GM19452 (cell line): ENCODE data around the gene MICALL1.
A peak's percentile ranks its signal among the peaks of the same experiment; 100 is the strongest.

Source experiments
- ATAC-seq: cut with Tn5 transposase; IDR thresholded peaks from one replicate; pipeline ENCODE4 v1.9.1; 2021; ENCODE audit not compliant: unreplicated experiment

The MICALL1 gene, protein sequence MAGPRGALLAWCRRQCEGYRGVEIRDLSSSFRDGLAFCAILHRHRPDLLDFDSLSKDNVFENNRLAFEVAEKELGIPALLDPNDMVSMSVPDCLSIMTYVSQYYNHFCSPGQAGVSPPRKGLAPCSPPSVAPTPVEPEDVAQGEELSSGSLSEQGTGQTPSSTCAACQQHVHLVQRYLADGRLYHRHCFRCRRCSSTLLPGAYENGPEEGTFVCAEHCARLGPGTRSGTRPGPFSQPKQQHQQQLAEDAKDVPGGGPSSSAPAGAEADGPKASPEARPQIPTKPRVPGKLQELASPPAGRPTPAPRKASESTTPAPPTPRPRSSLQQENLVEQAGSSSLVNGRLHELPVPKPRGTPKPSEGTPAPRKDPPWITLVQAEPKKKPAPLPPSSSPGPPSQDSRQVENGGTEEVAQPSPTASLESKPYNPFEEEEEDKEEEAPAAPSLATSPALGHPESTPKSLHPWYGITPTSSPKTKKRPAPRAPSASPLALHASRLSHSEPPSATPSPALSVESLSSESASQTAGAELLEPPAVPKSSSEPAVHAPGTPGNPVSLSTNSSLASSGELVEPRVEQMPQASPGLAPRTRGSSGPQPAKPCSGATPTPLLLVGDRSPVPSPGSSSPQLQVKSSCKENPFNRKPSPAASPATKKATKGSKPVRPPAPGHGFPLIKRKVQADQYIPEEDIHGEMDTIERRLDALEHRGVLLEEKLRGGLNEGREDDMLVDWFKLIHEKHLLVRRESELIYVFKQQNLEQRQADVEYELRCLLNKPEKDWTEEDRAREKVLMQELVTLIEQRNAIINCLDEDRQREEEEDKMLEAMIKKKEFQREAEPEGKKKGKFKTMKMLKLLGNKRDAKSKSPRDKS

DNA sequence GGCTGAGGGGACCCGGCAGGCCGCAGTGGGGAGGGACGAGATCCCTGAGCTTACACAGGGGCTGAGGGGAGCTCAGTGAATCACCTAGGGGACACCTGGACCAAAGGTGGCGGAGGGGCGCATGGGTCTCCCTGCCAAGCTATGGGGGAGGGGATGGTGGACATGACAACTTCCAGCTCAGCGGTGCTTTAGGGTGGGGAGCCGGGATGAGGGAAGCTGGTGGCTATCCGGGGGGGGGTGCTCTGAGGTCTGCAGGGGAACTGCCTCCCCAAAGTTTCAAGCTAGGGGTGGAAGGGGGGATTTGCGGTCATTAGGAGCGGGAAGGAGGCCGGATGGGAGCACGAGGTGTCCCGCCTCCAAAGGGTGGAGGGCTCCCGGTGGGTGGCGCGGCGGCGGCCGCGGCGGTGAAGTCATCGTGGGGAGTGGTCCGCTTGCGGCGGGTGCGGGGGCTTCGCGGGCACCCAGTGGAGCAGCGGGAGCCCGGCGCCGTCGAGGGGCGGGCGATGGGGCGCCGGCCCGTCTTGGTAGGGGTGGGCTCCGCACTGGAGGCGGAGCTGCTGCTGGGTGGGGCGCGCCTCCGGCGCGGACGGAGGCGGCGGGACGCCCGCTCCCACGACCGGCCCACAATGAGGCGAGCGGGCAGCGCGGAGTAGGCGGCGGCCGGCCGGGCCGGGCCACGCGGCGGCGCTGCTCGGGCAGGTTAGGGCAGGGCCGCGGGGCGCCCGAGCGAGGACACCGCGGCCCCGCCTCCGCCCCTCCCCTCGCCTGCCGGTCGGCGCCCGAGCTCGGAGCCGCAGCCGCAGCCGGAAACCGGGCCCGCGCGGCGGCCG, at the start of gene MICALL1:
Gene MICALL1, plus strand, starts transcription at position 764 of the 830 bp plus-strand sequence. CDS start 126 bp downstream, outside the sequence.
- peak; percentile 72 for ATAC-seq

DNA sequence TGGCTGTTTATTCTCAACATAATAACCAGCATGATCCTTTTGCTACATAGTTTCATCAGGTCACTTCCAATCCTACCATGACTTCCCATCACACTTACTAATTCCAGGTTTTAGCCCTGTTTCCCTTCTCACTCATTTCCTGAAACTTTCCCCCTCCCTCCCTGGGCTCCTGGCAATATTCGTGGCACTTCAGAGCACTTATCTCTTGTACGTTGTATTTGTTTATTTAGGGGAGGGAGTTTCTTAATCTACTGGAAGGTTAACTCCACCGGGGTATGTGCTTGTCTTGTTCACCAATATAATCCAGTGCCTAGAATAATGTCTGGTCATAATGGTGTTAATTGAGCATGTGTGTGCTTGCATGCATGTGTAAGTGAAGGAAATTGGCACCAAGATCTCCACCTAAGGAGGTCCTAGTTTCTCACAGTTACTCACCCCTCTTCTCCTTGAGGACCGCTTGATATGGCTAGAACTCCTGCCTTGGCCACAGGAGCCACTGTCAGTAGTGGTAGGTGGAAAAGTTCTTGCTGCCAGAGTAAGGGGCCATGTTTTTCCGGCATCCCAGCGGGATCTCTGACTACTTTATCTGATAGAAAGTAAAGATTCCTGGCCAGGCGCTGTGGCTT, 45.2 kb upstream of the MICALL1 start:
- no peak for ATAC-seq

DNA sequence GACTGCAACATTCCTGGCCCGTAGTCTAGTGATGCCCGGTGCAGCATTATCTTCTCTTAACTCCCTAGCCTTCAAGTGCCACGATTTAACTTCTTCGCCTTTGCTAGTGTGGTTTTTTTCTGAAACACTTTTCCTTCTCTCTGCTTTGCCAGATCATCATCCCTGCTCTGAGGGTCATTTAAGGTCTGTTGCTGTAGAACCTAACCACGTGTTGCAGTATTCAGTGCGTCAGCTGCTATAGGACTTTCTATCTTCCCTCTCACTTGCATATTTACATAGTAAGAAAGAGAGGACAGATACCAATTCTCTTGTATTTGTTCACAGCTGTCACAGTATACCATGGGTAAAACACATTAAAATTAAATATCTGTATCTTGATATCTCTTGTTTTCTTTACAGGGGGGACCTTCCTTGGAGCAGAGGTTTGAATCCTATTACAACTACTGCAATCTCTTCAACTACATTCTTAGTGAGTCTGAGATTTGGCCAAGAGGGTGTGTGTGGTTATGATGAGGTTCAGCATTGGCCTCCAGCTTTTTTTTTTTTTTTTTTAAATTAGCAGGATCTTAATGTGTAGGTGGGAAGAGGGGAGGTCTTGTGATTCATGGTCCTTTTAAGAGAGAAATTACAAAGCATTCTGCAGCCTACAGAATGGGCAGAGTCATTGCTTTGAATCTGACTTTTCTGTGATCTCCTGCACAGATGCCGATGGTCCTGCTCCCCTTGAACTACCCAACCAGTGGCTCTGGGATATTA, 43.3 kb upstream of the MICALL1 start:
- ATAC-seq = no peak

DNA sequence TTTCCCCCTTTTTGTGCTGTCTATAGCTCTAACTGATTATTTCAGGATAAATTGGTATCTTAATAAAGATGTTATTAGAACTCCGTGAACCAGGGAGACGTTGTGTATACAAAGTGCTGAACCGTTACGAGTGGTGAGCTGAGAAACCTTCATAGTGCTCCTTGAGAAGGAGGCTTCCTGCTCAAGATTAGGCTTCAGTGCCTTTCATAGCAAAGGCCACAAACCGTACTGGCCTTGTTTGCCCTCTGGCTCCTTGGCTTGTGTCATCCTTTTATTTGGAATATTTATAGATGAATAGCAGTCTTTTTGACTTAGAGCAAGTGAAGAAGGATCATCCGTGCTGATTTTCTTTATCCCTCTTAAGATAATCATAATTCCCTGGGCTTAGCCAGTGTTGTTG, 40.6 kb upstream of the MICALL1 start:
- ATAC-seq = no peak

DNA sequence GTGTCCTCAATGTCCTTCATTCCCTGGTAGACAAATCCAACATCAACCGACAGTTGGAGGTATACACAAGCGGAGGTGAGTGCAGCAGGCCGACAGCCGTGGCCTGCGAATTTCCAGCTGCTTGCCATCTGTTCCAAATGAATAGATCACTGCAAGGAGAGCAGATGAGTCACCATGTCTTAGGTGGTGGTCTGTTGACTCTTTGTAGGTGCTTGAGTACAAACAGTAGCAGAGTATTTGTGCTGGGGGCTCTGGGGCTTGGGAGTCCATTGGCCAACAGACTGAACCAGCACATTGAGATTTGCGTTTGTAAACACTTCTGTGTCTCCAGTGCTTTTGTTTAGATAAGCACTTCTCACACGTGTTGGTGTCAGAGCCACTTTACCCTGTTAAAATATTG, 35.8 kb upstream of the MICALL1 start:
- ATAC-seq = no peak

DNA sequence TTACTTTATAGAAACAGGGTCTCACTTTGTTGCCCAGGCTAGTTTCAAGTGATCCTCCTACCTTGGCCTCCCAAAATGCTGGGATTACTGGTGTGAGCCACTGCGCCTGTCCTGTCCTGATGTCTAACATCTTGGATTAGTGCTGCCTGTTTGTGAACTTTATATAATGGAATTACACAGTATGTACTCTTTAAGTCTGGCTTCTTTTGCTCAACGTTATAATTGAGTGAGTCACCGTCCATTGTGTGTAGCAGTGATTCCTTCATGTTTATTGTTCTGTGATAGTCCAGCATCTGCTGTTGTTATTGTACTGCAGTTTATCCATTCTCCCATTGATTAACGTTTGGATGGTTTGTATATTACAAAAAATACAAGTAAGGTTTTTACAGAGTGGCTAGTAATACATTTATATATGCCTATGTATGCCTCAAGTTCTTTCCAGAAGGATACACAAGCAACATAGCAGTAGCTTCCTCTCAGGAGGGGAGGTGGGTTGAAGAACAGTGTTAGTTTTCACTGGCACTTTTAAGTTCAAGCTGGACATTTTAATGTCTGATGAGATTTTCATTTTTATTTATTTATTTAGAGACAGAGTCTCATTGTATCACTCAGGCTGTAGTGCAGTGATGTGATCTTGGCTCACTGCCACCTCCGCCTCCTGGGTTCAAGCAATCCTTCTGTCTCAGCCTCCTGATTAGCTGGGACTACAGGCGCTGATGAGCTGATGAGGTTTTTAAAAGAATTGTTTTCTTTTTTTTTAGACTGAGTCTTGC, 25.2 kb upstream of the MICALL1 start:
- ATAC-seq = no peak

DNA sequence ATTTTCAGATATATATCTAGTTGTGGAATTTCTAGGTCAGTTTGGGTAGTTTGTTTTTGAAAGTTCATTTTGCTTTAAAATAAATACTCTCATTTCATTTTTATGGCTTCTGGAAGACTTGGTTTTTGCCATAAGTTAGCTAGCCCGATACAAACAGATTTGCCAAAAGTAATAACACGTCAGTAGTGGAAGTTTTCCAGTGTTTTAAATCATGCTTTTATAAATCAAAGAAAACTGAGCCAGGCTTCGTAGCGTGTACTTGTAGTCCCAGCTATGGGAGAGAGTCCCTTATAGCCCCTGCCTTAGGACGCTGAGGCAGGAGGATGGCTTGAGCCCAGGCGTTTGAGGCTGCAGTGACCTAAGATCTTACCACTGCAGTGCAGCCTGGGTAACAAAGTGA, 21.7 kb upstream of the MICALL1 start:
- no peak for ATAC-seq

DNA sequence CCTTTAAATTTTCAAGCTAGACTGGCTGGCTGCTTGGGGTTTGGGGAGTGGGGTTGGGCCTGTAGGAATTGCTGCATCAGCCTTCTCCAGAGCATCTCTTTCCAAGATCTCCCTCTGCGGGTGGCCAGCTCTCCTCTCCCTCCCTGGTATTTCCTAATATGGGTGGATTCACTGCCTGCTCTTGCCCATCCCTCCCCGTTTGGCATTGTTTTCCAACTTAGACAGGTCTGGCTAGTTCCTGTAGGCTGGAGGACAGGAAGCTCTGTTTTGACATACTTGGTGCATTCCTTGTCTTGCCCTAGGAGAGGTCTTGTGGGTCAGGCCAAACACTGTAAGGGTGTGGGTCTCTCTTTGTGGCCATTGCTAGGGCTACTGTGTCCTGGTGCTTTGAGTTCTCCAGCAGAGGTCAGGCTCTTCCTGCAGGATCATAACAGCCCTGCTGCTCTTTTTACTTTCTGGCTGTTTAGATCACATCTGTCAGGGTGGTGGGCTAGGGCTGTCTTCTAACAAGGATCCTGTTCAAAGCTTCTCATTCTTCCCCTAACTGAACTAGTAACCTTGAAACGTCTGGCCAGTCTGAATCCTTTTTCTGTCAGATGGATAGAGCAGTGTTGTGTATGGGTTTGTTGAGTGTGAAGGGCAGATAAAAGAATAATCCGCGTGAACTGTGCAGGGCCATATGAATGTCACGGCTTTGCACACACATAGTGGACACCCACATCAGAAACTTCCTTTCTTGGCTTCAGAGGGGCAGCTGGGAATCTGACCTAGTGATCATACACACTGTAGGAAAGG, 18.3 kb upstream of the MICALL1 start:
- ATAC-seq = no peak

DNA sequence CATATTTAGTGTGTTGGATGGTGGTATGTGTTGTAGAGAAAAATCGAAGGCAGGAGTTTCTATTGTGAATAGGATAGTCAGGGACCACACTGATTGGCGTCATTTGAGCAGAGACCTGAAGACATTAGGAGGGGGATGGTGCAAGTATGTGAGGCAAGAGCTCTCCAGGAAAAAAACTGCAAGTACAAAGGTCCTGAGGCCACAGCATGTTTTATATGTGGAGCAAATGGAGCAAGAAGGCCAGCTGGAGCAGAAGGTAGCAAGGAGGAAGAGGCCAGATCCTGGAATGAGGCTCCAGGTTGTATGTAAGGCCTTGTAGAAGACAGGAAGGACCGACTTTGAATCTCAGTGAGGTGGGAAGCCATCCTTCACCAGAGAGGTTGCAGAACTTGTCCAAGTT, 14.2 kb upstream of the MICALL1 start:
- no peak for ATAC-seq

DNA sequence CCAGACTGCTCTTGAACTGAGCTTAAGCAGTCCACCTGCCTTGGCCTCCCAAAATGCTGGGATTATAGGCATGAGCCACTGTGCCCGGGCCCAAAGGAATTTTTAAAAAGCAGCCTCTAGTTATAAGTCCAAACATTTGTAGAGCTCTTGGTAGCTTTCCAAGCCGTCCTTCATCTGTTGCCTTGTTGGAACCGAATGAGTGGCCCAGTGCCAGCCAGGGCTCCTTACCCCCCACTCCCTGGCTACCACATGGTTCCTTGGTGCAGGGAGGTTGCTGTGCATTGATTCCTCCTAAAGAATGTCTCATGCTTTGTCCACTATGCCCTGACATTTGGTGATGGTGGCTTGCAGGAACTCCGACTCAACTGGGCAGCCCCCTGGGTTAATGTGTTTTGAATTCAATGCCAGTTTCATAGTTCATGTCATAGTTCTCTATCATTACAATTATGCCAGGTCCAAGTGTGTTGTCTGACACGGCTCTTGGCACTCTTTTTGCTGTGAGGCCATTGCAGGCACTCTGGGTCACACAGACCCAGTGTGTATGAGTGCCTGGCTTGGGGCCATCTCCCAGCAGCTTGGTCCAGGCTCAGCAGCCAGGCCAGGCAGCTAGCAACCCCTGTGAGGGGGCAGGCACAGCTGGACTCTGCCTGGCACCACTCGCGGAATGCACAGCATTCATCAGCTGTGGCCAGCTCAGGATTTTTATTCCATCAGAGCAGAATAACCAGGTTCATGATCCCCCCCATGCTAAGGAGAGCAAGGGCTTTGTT, 13.3 kb upstream of the MICALL1 start:
- no peak for ATAC-seq

DNA sequence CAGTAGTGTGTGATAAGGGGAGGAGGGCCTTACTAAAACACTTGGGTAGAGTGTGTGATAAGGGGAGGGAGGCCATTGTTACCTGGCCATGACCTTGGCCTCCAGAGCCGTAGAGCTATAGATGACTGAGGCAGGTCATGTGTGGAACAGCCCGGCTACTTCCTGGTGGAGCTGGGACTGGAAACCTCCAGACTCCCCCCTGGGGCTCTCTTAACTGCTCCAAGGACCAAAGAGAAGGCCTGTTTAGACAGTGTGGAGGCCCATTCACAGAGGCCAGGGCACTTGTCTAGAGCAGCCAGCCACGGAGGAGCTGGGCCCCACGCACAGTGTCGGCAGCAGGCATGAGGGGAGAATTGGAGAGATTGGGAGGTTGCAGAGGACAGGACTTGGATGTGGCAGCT, 12.5 kb upstream of the MICALL1 start:
- ATAC-seq = no peak

DNA sequence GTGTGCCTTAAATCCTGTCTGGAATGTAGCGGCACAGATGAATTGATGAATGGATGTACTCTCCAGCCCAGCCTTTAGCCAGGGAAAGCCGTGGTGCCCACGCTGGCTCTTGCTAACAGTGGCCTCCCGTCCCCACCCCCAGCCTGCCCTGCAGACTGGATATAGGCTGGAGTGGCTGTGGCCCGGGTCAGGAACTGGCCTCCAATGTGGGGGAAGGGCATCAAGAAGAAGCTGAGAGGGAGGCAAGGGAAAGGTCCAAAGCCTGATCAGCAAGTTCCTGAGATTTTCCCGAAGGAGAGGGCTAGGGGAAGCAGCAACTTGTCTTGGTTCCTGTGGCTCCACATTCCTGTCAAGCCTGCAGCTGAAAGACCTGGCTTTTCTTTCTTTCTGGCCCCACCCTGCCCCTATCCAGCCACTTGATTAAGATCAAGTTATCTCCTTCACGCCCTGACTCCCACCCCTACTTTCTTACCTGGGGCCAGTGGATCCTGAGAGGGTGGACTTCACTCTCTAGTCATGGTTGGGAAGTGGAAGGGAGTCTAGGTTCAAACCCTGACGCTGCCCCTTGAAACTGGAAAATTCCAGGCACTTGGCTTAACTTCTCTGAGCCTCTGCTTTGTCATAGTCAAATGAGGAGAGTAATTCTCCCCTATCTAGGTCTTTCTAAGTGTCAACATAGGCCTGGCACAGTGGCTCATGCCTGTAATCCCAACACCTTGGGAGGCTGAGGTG, 11.0 kb upstream of the MICALL1 start:
- no peak for ATAC-seq

DNA sequence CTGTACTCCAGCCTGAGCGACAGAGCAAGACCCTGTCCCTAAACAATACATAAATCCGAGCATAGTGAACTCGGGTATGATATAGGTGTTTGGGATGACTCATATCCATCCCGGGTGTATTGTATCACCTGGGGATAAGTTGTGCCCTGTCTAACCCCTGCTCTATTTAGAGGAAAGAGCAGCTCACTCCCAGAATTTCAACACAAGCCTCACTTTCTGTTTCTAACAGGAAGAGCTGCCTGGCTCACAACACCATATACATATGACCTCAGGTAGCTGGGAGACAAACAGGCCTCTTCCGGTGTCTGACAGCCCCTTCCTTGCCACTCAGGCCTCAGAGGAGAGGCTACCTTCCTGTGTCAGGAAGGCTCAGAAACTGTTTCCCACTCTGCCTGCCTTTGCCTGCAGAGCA, 9.9 kb upstream of the MICALL1 start:
- peak; percentile 76 for ATAC-seq

DNA sequence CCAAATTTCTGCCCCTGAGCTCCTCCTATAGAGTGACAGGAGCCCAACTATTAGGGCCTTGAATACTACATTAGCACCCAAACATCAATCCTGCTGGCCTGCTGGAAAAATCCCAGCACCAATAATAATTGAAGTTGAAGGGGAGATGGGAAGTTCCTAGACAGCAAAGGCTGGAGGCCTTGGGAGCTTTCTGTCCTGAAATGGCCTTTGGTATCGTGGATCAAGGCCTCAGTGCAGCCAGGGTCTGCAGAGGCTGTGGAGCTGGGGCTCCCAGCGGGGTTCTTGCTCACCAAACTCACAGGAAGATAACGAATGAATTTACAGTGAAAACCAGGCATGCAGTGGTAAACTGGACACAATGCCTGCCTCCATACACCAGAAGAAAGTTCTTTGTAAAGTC, 9.2 kb upstream of the MICALL1 start:
- ATAC-seq = no peak

DNA sequence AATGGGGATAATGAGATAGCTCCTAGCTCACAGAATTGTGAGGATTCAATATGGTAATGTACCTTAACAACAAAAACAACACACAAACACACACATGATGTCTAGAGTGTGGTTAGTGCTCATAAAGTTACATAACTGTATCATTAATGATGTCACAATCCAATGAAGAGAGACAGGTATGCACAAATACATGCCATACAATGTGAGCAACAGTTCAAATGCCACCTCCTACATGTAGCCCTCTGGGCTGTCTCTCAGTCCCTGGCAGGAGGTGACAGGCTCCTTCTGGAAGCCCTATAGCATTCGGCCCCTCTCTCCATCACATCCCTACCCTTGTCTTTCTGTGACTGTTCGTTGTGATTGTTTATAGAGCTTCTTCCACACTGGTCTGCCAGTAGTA, 8.3 kb upstream of the MICALL1 start:
- ATAC-seq = no peak

DNA sequence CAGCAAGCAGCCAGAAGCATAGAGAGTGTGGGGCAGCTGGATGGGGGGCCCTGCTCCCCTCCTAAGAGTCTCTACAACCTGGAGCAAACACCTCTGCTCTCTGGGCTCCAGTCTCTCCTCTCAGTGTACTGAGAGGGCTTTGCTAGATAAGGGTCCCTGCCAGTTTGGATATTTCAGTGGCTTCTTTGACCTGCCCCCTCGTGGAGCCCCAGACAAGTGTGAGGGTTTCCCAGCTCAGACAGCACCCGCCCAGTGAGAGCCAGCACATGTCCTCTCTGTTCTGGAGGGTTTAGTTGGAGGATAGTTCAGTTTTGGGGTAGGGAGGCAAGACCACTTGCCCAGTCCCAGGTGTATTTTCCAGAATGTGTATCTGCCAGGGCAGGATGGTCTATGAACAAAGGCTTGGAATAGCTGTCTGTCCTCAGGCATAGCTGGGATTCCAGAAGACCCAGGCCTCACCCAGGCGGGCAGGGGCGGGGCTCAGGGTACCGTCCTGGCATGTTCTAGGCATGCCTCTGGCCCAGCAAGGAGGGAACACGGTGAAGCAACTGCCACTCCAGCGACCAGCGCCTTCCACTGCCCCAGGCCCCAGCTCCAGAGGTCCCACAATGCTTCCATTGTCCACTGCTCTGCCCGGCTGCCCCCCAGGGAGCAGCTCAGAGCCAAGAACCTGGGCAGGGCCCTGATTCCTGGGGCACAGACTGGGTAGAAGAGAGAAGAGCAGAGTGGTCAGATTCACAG, 7.5 kb upstream of the MICALL1 start:
- no peak for ATAC-seq
